Adipocyte (in vitro differentiated cells): ENCODE data around the gene WDR81.

ENCODE experiments used
- DNase-seq: peaks from one replicate; pipeline ENCODE4 v3.0.0-alpha.2; 2015; ENCODE audit warnings: low read depth
- H3K27me3 ChIP-seq: replicated peaks from 2 replicates; pipeline ENCODE4 v1.7.0; 2013; ENCODE audit warnings: mild to moderate bottlenecking, low read length, moderate library complexity; ENCODE audit not compliant: control insufficient read depth, insufficient read depth
- H3K36me3 ChIP-seq: 2 replicates; pipeline ENCODE4 v1.7.0; 2013; ENCODE audit warnings: low read length, mild to moderate bottlenecking, moderate library complexity; ENCODE audit not compliant: control insufficient read depth, insufficient read depth, severe bottlenecking
- H3K4me1 ChIP-seq: 2 replicates; pipeline ENCODE4 v1.7.0; 2013; ENCODE audit warnings: mild to moderate bottlenecking, low read length, moderate library complexity; ENCODE audit not compliant: control insufficient read depth, insufficient read depth
- H3K4me3 ChIP-seq: 2 replicates; pipeline ENCODE4 v1.7.0; 2013; ENCODE audit warnings: mild to moderate bottlenecking, low read length, moderate library complexity
- H3K9ac ChIP-seq: 2 replicates; pipeline ENCODE4 v1.7.0; 2013; ENCODE audit warnings: mild to moderate bottlenecking, low read length, moderate library complexity
- H3K9me3 ChIP-seq: 2 replicates; pipeline ENCODE4 v1.7.0; 2013; ENCODE audit warnings: mild to moderate bottlenecking, low read length, moderate library complexity; ENCODE audit not compliant: control insufficient read depth

WDR81 gene

DNA sequence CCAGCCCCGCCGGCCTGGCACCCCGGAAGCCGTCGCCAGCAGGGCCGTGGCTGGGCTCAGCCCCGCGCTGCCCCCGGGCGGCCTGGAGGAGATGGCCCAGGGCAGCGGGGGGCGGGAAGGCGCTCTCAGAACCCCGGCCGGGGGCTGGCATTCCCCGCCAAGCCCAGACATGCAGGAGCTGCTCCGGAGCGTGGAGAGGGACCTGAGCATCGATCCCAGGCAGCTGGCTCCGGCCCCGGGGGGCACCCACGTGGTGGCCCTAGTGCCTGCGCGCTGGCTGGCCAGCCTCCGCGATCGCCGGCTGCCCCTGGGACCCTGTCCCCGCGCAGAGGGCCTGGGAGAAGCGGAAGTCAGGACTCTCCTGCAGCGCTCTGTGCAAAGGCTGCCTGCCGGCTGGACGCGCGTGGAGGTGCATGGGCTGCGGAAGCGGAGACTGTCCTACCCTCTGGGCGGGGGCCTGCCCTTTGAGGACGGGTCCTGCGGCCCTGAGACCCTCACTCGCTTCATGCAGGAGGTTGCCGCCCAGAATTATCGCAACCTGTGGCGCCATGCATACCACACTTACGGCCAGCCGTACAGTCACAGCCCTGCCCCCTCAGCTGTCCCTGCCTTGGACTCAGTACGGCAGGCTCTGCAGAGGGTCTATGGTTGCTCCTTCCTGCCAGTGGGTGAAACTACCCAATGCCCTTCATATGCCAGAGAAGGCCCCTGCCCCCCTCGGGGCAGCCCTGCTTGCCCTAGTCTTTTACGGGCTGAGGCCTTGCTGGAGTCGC is 551 bp downstream of the WDR81 start:
- Histone ChIP-seq H3K36me3 (peaks cover 14% of the 10 kb centered on the region), H3K9ac (peak overlapping the region; percentile 87), H3K4me3 (peak overlapping the region; percentile 79), H3K9me3 (no peaks in the 10 kb centered on the region), H3K4me1 (peaks cover 67% of the 10 kb centered on the region), H3K27me3 (no peaks in the 10 kb centered on the region)
- no peak for DNase-seq

- Histone ChIP-seq H3K9me3 (no peaks in the 10 kb centered on the region), H3K36me3 (peaks cover 14% of the 10 kb centered on the region), H3K9ac (peak overlapping the region; percentile 87), H3K4me3 (peak overlapping the region; percentile 79), H3K4me1 (peaks cover 67% of the 10 kb centered on the region), H3K27me3 (no peaks in the 10 kb centered on the region)
- no peak for DNase-seq
Observed at GRCh38 chr17:1725642-1726511, 1.4 kb downstream of the WDR81 start.

GRCh38 chr17:1726626-1727257 is 2.2 kb downstream of the WDR81 start:
- Histone ChIP-seq H3K9me3 (no peaks in the 10 kb centered on the region), H3K36me3 (peaks cover 14% of the 10 kb centered on the region), H3K27me3 (no peaks in the 10 kb centered on the region), H3K4me3 (peak overlapping the region; percentile 23), H3K9ac (peak overlapping the region; percentile 56), H3K4me1 (peaks cover 67% of the 10 kb centered on the region)
- DNase-seq = no peak

DNA sequence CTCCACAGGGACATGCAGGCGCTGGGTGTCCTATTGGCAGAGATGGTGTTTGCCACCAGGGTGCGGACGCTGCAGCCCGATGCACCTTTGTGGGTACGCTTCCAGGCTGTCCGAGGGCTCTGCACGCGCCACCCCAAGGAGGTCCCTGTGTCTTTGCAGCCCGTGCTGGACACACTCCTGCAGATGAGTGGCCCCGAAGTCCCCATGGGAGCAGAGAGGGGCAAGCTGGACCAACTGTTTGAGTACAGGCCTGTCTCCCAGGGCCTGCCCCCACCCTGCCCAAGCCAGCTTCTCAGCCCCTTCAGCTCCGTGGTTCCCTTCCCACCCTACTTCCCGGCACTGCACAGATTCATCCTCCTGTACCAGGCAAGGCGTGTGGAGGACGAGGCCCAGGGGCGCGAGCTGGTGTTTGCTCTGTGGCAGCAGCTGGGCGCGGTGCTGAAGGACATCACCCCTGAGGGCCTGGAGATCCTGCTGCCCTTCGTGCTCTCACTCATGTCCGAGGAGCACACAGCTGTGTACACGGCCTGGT is 2.8 kb downstream of the WDR81 start:
- peak overlapping the region; percentile 23 for H3K4me3 ChIP-seq
- H3K27me3 ChIP-seq = no peaks in the 10 kb centered on the region
- no peaks in the 10 kb centered on the region for H3K9me3 ChIP-seq
- no peak for DNase-seq
- peak overlapping the region; percentile 56 for H3K9ac ChIP-seq
- peaks cover 64% of the 10 kb centered on the region for H3K4me1 ChIP-seq
- H3K36me3 ChIP-seq = peaks cover 14% of the 10 kb centered on the region

DNA sequence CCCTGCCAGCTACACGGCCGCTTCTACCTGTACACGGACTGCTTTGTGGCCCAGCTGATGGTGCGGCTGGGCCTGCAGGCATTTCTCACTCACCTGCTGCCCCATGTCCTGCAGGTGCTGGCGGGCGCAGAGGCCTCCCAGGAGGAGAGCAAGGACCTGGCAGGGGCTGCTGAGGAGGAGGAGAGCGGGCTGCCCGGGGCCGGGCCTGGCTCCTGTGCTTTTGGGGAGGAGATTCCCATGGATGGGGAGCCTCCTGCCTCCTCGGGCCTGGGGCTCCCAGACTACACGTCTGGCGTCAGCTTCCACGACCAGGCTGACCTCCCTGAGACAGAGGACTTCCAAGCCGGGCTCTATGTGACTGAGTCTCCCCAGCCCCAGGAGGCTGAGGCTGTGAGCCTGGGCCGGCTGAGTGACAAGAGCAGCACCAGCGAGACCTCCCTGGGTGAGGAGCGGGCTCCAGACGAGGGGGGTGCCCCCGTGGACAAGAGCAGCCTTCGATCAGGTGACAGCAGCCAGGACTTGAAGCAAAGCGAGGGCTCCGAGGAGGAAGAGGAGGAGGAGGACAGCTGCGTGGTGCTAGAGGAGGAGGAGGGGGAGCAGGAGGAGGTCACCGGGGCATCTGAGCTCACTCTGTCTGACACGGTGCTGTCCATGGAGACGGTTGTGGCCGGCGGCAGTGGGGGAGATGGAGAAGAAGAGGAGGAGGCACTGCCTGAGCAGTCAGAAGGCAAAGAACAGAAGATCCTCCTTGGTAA is 3.5 kb downstream of the WDR81 start:
- no peak for DNase-seq
- Histone ChIP-seq H3K9me3 (no peaks in the 10 kb centered on the region), H3K9ac (peak overlapping the region; percentile 39), H3K4me3 (no peak overlapping the region), H3K36me3 (peaks cover 21% of the 10 kb centered on the region), H3K27me3 (no peaks in the 10 kb centered on the region), H3K4me1 (peaks cover 59% of the 10 kb centered on the region)

- no peak overlapping the region for H3K4me3 ChIP-seq
Observed at GRCh38 chr17:1729966-1730325, 5.4 kb downstream of the WDR81 start.

DNA sequence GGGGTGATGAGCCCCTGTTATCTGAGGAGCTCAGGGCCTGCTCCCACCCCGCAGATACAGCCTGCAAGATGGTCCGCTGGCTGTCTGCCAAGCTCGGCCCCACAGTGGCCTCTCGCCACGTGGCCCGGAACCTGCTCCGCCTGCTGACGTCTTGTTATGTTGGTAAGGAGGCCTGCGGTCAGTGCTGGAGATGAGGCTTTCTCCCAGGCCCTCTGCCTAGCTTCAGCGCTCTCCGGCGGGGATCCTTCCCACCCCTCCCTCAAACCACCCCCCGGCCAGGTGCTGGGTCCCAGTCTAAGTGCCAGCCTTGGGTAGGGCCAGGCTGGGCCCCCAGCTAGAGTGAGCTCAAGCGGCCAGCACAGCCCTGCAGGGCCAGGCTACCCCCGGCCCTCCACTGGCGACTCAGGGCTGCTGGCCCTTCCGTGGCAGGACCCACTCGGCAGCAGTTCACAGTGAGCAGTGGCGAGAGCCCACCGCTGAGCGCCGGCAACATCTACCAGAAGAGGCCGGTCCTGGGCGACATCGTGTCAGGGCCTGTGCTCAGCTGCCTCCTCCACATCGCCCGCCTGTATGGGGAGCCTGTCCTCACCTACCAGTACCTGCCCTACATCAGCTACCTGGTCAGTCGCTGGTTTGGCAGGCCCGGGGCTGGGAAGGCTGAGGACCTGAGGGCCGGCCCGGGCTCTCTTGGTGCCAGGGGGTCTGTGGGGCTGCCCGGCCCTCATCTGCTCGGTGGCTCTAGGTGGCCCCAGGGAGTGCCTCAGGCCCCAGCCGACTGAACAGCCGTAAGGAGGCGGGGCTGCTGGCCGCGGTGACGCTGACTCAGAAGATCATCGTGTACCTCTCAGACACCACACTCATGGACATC is 6.1 kb downstream of the WDR81 start:
- DNase-seq = no peak
- no peaks in the 10 kb centered on the region for H3K9me3 ChIP-seq

More at GRCh38 chr17:1729966-1730325, 5.4 kb downstream of the WDR81 start:
- H3K36me3 ChIP-seq = peaks cover 33% of the 10 kb centered on the region
- no peak for DNase-seq
- no peaks in the 10 kb centered on the region for H3K9me3 ChIP-seq
- H3K27me3 ChIP-seq = no peaks in the 10 kb centered on the region
- H3K4me1 ChIP-seq = peaks cover 49% of the 10 kb centered on the region
- peak overlapping the region; percentile 91 for H3K9ac ChIP-seq

GRCh38 chr17:1731194-1731506 is 6.6 kb downstream of the WDR81 start:
- H3K9me3 ChIP-seq = no peaks in the 10 kb centered on the region

More for the DNA sequence above, 6.1 kb downstream of the WDR81 start:
- H3K4me3 ChIP-seq = peak overlapping the region; percentile 69
- H3K4me1 ChIP-seq = peaks cover 44% of the 10 kb centered on the region
- H3K9ac ChIP-seq = peak overlapping the region; percentile 91
- no peaks in the 10 kb centered on the region for H3K27me3 ChIP-seq
- H3K36me3 ChIP-seq = peaks cover 37% of the 10 kb centered on the region

GRCh38 chr17:1732241-1732832 is 7.8 kb downstream of the WDR81 start:
- Histone ChIP-seq H3K9ac (no peak overlapping the region), H3K4me1 (peaks cover 46% of the 10 kb centered on the region), H3K9me3 (no peaks in the 10 kb centered on the region), H3K4me3 (no peak overlapping the region), H3K27me3 (no peaks in the 10 kb centered on the region), H3K36me3 (peaks cover 40% of the 10 kb centered on the region)
- no peak for DNase-seq

More at GRCh38 chr17:1731194-1731506, 6.6 kb downstream of the WDR81 start:
- peaks cover 37% of the 10 kb centered on the region for H3K36me3 ChIP-seq
- DNase-seq = no peak
- H3K4me3 ChIP-seq = peak overlapping the region; percentile 69
- H3K4me1 ChIP-seq = peaks cover 45% of the 10 kb centered on the region
- no peaks in the 10 kb centered on the region for H3K27me3 ChIP-seq
- peak overlapping the region; percentile 91 for H3K9ac ChIP-seq
